ENCODE results near the gene THSD4.

- no peak for TF ChIP-seq EZH2 (IDR thresholded peaks at IDR 0.05)
- TF ChIP-seq POLR2AphosphoS5 (IDR thresholded peaks at IDR 0.05; ENCODE audit: borderline replicate concordance, low read depth, low read length): no peak
- TF ChIP-seq FOXP2 (optimal IDR thresholded peaks at IDR 0.05; ENCODE audit: control extremely low read depth, extremely low read length, insufficient read depth): no peak
Observed at GRCh38 chr15:71128939-71129562, 13.8 kb downstream of the THSD4 start.

All from SK-N-MC (cell line).